Hepatocyte (in vitro differentiated cells): ENCODE measurements around the gene TCN2. TPM values are rescaled to one million over a fixed set of nuclear protein-coding genes. Genes with fewer than 3 reads are reported as not detected.

Experiments used
- DNase-seq: peaks from one replicate; pipeline ENCODE4 v3.0.0-alpha.2; 2016; ENCODE audit warnings: low spot score
- H2AFZ ChIP-seq: fragments of 200-600 bp; sonication (generic); 2 replicates; pipeline ENCODE4 v1.6.0; 2016; ENCODE audit warnings: antibody characterized with exemption, mild to moderate bottlenecking
- H3K27ac ChIP-seq: fragments of 200-600 bp; sonication (generic); 2 replicates; pipeline ENCODE4 v1.5.1; 2016; ENCODE audit warnings: mild to moderate bottlenecking
- H3K27me3 ChIP-seq: fragments of 200-600 bp; sonication (generic); 2 replicates; pipeline ENCODE4 v1.6.1; 2016
- H3K36me3 ChIP-seq: fragments of 200-600 bp; sonication (generic); replicated peaks from 2 replicates; pipeline ENCODE4 v1.5.1; 2016; ENCODE audit warnings: low read depth; ENCODE audit not compliant: insufficient read depth
- H3K4me1 ChIP-seq: fragments of 200-600 bp; sonication (generic); 2 replicates; pipeline ENCODE4 v1.5.1; 2016; ENCODE audit warnings: mild to moderate bottlenecking, moderate library complexity; ENCODE audit not compliant: insufficient read depth
- H3K4me2 ChIP-seq: fragments of 200-600 bp; sonication (generic); 2 replicates; pipeline ENCODE4 v1.6.0; 2016
- H3K4me3 ChIP-seq: fragments of 200-600 bp; sonication (generic); 2 replicates; pipeline ENCODE4 v1.5.1; 2016; ENCODE audit warnings: mild to moderate bottlenecking
- H3K79me2 ChIP-seq: fragments of 200-600 bp; sonication (generic); 2 replicates; pipeline ENCODE4 v1.6.0; 2017; ENCODE audit warnings: mild to moderate bottlenecking
- H3K9me2 ChIP-seq: fragments of 200-600 bp; sonication (generic); replicated peaks from 2 replicates; pipeline ENCODE4 v1.6.0; 2017; ENCODE audit warnings: mild to moderate bottlenecking; ENCODE audit not compliant: insufficient read depth
- H3K9me3 ChIP-seq: fragments of 200-600 bp; sonication (generic); 2 replicates; pipeline ENCODE4 v1.5.1; 2016; ENCODE audit warnings: low read depth, mild to moderate bottlenecking
- H4K20me1 ChIP-seq: fragments of 200-600 bp; sonication (generic); 2 replicates; pipeline ENCODE4 v1.6.0; 2016; ENCODE audit warnings: mild to moderate bottlenecking; ENCODE audit not compliant: insufficient read depth, poor library complexity, severe bottlenecking
- EZH2 ChIP-seq: fragments of 200-600 bp; sonication (generic); IDR thresholded peaks from 2 replicates; pipeline ENCODE4 v1.6.1; 2016; ENCODE audit warnings: antibody characterized with exemption, mild to moderate bottlenecking, borderline replicate concordance
- EZH2phosphoT487 ChIP-seq: fragments of 200-600 bp; sonication (generic); IDR thresholded peaks from one replicate; pipeline ENCODE4 v1.6.1; 2018; ENCODE audit warnings: antibody characterized with exemption, mild to moderate bottlenecking, low read depth, moderate library complexity; ENCODE audit not compliant: unreplicated experiment, severe bottlenecking
- WGBS: methylation state at CpG from one replicate; pipeline ENCODE4 v1.1.6; 2016; ENCODE audit warnings: low lambda C conversion rate; ENCODE audit errors: missing lambda C conversion rate; 5-methylcytosine and 5-hydroxymethylcytosine counted together
- polyA plus RNA-seq: library from polyadenylated mRNA; unstranded; fragments of >200 nt; fragmentation: Nextera tagmentation; extraction: Ambion mirVana; gene quantifications from 2 replicates; pipeline ENCODE4 v1.2.1, GENCODE V29; 2016
- total RNA-seq: library from RNA; depleted of rRNA; stranded (reverse); fragments of >200 nt; gene quantifications from 2 replicates; pipeline ENCODE4 v1.2.3, GENCODE V29; 2014
- TF ChIP-seq, protein P1 (sequence below): fragments of 200-600 bp; sonication (generic); IDR thresholded peaks from 2 replicates; pipeline ENCODE4 v1.5.1; 2016; ENCODE audit warnings: antibody characterized with exemption, mild to moderate bottlenecking; ENCODE audit not compliant: poor library complexity

TCN2 gene
- total and polyA plus RNA-seq, 2 experiments from 2014 or later, result 28.8 to 39.3 TPM

DNA sequence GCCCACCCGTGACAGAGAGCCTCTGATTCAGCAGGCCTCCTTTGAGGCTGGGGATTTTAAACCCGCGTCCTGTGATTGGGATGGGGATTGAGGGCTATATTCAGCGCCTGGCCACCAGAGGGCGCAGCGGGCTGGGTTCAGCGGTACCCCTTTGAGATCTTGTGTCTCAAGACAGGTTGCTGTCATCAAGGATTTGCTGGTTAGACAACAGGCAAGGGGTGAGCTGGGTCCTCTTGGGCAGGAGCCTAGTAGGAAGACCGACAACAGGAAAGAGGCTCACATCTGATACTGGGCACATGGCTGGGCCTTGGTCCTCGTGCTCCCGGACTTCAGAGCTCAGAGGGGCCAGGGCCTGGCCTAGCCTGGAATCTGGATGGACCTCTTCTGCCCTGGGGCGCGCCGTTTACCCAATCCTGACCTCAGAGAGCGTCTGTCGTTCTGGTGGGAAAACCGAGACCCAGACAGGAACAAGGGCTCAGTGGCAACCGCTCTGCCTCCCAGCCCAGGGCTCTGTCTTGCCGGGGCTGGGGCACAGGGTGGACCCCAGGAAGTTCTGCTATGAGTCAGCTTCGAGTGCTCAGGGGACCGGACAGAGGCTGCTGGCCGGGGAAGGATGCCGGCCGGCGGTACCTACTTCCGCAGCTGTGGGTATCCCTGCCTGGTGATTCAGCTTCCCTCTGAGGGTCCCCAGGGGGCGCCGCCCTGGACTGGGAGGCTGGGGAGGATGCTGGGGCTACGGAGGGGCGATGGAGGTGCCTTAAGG lies 27.7 kb downstream of the TCN2 start:
- no peaks in the 10 kb centered on the region for H3K9me2 ChIP-seq
- no peaks in the 10 kb centered on the region for H4K20me1 ChIP-seq
- H3K9me3 ChIP-seq, result no peaks in the 10 kb centered on the region
- peak overlapping the region; percentile 100 for H3K4me2 ChIP-seq
- 19% methylated on average over 28 of the region's 29 CpGs for WGBS
- peak overlapping the region; percentile 99 for H2AFZ ChIP-seq
- H3K79me2 ChIP-seq, result no peaks in the 10 kb centered on the region
- DNase-seq, result peak; percentile 93
- H3K27ac ChIP-seq, result peak overlapping the region; percentile 52
- H3K27me3 ChIP-seq, result no peaks in the 10 kb centered on the region
- peaks cover 11% of the 10 kb centered on the region for H3K4me1 ChIP-seq
- H3K36me3 ChIP-seq, result no peaks in the 10 kb centered on the region
- TF ChIP-seq, protein P1, sequence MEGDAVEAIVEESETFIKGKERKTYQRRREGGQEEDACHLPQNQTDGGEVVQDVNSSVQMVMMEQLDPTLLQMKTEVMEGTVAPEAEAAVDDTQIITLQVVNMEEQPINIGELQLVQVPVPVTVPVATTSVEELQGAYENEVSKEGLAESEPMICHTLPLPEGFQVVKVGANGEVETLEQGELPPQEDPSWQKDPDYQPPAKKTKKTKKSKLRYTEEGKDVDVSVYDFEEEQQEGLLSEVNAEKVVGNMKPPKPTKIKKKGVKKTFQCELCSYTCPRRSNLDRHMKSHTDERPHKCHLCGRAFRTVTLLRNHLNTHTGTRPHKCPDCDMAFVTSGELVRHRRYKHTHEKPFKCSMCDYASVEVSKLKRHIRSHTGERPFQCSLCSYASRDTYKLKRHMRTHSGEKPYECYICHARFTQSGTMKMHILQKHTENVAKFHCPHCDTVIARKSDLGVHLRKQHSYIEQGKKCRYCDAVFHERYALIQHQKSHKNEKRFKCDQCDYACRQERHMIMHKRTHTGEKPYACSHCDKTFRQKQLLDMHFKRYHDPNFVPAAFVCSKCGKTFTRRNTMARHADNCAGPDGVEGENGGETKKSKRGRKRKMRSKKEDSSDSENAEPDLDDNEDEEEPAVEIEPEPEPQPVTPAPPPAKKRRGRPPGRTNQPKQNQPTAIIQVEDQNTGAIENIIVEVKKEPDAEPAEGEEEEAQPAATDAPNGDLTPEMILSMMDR, result peak; percentile 97
- TF ChIP-seq EZH2, result no peak
- no peak overlapping the region for H3K4me3 ChIP-seq

DNA sequence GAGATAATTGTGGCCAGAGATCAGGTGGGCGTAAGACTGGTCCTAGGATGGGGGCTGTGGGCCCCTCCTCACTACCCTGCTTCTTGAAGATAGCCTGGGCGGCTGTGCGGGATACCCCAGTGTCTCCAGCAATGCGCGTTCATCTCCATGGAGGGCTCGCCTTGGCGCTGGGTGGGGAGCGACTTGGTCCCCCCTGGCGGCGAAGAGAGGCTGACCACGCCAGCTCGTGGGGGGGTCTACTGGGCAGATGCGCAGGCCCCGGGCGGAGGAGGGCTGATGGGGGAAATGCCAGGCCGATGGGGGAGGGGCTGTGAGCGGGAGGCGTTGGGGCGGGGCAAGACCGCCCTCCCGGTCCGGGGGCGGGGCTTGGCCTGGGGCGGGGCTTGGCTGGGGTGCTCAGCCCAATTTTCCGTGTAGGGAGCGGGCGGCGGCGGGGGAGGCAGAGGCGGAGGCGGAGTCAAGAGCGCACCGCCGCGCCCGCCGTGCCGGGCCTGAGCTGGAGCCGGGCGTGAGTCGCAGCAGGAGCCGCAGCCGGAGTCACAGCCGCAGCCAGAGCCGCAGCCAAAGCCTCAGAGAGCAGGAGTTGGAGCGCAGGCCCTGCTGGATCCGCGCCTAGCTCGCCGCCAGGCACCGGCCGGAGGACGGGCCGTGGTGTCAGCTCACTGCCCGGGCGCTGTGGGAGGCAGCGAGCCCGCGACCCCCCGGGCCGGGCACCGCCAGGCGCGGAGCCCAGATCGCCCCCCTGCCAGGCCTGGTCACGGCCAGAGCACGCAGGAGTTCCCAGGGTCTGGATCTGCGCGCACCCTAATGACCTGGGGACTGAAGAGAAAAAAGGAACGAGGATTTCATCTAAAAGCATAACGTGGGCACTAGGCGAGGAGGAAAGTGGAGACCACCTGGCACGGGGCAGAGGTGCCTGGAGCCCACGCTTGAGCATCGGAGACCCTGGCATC lies 28.6 kb downstream of the TCN2 start, which contains the start of gene SLC35E4:
Gene SLC35E4, plus strand, starts transcription at position 509 of the 953 bp plus-strand sequence. CDS start 670 bp downstream, outside the sequence.
- DNase-seq, result peak; percentile 93
- no peaks in the 10 kb centered on the region for H3K27me3 ChIP-seq
- peak within 1 kb of the TSS; percentile 67 for H3K4me3 ChIP-seq
- no peaks in the 10 kb centered on the region for H3K79me2 ChIP-seq
- peak within 1 kb of the TSS; percentile 99 for H2AFZ ChIP-seq
- H4K20me1 ChIP-seq, result no peaks in the 10 kb centered on the region
- TF ChIP-seq EZH2phosphoT487 (no peak), EZH2 (no peak)
- TF ChIP-seq, protein P1, result peak; percentile 24
- H3K4me1 ChIP-seq, result peaks cover 11% of the 10 kb centered on the region
- peak within 1 kb of the TSS; percentile 67 for H3K27ac ChIP-seq
- H3K9me2 ChIP-seq, result no peaks in the 10 kb centered on the region
- WGBS, result 6% methylated on average over 62 of the region's 75 CpGs
- no peaks in the 10 kb centered on the region for H3K36me3 ChIP-seq
- peak within 1 kb of the TSS; percentile 100 for H3K4me2 ChIP-seq
- no peaks in the 10 kb centered on the region for H3K9me3 ChIP-seq

DNA sequence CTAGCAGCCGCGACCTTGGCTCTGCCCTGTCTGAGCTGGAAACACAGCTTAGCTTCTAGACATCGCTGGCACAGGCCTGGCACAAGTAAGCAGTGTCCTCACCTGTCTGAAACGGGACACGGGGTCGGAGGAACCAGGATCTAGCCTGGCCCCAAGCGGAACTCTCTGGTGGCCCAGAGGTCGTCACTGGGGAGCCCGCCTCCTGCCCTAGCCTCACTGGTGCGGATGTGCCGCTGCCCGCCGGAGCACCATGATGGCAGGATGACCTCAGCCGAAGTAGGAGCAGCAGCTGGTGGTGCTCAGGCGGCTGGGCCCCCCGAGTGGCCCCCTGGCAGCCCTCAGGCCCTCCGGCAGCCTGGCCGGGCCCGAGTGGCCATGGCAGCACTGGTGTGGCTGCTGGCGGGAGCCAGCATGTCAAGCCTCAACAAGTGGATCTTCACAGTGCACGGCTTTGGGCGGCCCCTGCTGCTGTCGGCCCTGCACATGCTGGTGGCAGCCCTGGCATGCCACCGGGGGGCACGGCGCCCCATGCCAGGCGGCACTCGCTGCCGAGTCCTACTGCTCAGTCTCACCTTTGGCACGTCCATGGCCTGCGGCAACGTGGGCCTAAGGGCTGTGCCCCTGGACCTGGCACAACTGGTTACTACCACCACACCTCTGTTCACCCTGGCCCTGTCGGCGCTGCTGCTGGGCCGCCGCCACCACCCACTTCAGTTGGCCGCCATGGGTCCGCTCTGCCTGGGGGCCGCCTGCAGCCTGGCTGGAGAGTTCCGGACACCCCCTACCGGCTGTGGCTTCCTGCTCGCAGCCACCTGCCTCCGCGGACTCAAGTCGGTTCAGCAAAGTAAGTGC lies 29.5 kb downstream of the TCN2 start:
- 84% methylated on average over 43 of the region's 45 CpGs for WGBS
- Histone ChIP-seq H3K27me3 (no peaks in the 10 kb centered on the region), H3K27ac (peak overlapping the region; percentile 67), H3K9me3 (no peaks in the 10 kb centered on the region), H2AFZ (peak overlapping the region; percentile 99), H3K4me2 (peak overlapping the region; percentile 100), H3K9me2 (no peaks in the 10 kb centered on the region), H3K4me3 (peak overlapping the region; percentile 67), H4K20me1 (no peaks in the 10 kb centered on the region), H3K79me2 (no peaks in the 10 kb centered on the region), H3K4me1 (peaks cover 11% of the 10 kb centered on the region), H3K36me3 (no peaks in the 10 kb centered on the region)
- TF ChIP-seq EZH2, result no peak
- TF ChIP-seq EZH2phosphoT487, result no peak
- TF ChIP-seq, protein P1, result no peak
- DNase-seq, result no peak
